Neural progenitor cell (in vitro differentiated cells): ENCODE data around the gene ASTN2.

Experiments used
- EZH2 ChIP-seq: fragments of 200-600 bp; sonication (generic); IDR thresholded peaks from 2 replicates; pipeline ENCODE4 v1.6.1; 2017; ENCODE audit warnings: antibody characterized with exemption, mild to moderate bottlenecking, moderate library complexity
- EZH2phosphoT487 ChIP-seq: fragments of 200-600 bp; sonication (generic); IDR thresholded peaks from 2 replicates; pipeline ENCODE4 v1.6.1; 2017; ENCODE audit warnings: antibody characterized with exemption
- TF ChIP-seq, protein P1 (sequence below): fragments of 200-600 bp; sonication (generic); IDR thresholded peaks from 2 replicates; pipeline ENCODE4 v1.5.1; 2017; ENCODE audit warnings: antibody characterized with exemption, mild to moderate bottlenecking

DNA sequence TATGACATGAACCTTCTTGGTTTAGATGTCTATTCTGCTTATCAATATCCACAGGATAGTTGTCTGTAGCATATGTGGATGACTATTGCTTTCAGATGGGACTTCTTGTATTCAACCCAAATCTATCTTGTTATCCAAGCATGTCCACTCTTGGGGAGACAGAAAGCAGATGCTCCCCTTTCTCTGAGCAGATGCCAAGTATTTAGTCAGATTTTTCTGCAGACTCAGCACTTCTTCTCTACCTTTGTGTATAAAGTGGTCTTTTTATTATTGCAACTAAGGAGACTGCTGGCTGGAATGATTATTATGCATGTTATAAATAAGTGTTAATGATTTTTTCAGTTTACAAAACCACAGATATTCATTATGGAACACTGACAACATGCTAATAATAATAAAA lies 45.1 kb upstream of the ASTN2 start:
- TF ChIP-seq, protein P1, sequence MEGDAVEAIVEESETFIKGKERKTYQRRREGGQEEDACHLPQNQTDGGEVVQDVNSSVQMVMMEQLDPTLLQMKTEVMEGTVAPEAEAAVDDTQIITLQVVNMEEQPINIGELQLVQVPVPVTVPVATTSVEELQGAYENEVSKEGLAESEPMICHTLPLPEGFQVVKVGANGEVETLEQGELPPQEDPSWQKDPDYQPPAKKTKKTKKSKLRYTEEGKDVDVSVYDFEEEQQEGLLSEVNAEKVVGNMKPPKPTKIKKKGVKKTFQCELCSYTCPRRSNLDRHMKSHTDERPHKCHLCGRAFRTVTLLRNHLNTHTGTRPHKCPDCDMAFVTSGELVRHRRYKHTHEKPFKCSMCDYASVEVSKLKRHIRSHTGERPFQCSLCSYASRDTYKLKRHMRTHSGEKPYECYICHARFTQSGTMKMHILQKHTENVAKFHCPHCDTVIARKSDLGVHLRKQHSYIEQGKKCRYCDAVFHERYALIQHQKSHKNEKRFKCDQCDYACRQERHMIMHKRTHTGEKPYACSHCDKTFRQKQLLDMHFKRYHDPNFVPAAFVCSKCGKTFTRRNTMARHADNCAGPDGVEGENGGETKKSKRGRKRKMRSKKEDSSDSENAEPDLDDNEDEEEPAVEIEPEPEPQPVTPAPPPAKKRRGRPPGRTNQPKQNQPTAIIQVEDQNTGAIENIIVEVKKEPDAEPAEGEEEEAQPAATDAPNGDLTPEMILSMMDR, result no peak
- TF ChIP-seq EZH2 (no peak), EZH2phosphoT487 (no peak)
